NCI-H345 treated with DMSO at 0.1 percent for 48 hours (cell line): Measurements from ENCODE around the gene COLEC12.

Experiments used
- DNase-seq: peaks from one replicate; lab custom pipeline; 2025; ENCODE audit not compliant: unreplicated experiment; lab: John Stamatoyannopoulos, UW

Gene COLEC12

DNA sequence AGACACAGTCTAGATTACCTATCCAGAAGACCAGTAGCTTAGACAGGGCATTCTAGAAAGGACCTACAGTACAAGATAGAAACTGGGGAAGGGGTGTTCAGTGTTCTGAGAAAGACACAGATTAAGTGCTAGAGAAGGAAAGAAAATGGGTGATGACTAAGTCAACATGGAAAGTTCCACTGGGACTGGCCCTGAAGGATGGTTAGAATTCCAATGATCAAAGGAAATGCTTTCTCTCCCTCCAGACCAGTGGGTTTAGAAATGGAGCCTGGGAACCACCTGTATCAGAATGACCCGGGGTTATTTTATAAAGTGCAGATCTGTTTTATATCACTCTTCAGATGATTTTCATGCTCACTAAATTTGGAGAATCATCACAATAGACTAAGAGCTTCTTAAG is 5.8 kb upstream of the COLEC12 start:
- DNase-seq: no peak

DNA sequence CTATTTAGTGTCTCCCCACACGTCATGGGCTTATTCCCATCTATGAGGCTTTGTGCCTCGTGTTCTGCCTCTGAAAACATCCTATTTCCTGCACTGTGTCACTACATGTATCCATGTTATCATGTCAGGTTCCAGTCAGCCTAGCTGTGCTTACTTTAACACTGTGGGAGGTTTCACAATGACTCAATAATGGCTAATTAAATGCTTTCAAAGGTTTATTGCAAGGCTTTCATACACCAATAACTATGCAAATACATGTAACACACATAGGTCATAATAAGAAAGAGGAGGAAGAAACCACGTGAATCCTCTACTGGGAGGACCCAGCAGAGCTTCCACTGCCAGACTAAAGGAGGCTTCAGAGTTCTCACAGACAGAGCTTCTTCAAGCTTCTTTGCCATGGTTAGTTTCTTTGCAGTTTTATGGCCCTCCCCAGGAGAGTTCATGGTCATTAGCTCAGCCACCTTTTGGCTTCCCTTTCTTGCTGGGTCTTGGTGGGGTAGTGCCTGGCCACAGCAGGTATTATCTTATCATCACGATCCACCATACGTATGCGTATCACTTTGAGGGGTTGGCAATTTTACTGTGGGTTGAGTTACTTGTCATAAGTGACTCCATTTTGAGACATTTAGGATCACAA is 5.1 kb upstream of the COLEC12 start:
- no peak for DNase-seq

DNA sequence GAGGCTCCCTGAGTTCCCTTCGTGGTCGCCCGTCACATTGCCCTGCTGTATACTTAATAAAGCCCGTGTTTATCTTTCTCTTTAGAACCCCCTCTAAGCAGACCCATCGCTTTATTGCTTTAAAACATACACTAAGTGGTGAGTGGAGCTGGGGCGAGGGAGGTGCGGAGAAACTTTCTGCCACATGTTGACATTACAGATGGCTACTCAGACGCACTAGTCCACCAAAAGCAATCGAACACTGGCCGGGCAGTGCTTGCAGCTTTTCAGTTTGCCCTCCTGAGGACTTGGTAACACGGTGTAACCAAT is 859 bp upstream of the COLEC12 start:
- no peak for DNase-seq

DNA sequence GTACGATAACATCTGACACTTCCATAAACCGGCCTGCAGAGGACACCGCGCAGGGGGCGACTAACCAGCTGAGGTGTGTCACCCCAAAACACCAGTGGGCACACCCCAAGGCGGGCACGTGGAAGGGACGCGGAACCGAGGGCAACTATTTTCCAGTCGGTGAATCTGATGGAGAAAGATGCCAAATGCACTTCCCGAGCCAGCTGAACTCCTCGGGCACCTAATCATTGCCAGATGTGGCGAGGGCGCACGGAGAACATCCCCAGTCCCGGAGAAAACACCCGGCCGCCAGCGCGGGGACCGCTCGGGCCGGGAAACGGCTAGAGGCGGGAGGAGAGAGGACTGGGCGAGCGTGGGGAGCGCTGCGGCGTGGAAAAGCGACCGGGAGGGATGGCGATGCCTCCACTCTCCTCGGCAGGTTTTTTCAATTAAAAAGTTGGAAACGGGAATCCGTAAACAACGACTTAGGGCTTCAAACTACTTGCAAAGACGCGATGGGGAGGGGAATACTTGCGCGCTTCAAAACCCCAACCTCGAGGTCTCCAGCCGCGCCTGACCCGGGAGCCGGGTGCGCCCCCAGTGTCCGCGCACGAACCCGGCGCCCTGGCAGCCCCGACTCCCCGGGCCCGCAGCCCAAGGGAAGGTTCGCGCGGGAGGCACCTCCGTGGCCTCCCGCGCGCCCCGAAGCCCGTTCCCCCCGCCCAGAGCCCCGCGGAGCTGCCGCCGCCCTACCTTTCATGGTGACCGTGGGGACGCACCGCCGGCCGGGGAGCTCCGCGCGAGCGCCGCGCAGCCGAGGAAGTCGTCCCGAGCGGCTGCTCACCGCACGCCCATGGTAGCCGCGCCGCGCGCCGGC is 497 bp downstream of the COLEC12 start:
- no peak for DNase-seq

DNA sequence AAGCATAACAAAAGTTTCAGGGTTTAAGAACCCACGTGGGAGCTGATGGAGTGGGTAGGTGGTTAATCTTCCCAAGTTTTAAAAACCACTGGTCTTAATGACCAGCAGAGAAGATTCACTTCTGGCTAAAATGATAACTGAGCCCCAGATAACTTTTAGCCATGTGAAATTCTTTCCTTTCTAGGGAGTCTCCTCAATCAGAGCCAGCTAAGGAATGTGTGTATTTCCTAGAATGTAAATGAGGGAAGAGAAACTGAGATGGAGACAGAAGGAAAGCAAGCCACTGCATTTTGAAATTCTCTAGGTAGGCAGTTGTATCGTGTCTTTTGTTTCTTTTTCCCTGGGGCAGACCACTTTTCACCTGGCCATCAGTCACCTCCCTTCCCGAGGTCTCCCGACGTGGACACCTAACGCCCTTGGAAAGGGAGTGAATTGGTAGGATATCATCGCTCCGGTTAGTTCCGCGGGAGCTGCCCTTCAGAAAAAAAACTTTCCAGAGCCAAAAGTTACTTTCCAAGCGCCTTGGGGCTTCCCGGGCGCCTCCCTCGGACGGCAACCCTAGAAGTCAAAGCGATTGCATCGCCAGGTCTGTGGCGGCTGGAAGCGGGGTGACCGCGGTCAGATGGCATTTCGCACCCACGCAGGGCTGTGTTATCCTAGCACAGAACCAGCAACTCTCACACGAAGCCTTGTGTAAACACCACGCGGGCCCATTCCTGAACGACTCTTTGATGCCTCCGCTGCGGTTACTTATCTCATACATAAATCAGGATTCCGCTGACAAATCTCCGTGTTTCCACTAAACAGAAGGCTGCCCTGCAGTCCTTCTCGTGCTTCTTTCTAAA is 1.3 kb downstream of the COLEC12 start:
- no peak for DNase-seq

DNA sequence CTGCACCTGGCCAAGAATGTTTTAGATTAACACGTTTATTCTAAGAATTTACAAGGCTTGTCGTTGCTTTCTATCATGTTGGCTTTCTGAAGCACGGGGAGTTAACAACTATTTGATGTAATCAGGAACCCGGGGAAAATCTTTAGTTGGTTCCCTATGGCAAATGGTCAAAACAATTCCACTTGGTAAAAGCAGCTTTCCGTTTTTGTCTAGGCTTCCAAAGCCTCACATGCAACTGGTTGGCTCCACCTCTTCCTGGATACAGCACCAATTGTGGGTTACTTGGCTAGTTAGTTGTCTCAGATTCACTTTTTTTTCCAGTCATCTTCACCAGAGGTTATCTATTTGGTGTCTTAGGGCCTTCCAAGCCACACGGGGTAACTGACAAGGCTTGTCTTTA is 2.8 kb downstream of the COLEC12 start:
- DNase-seq: no peak

DNA sequence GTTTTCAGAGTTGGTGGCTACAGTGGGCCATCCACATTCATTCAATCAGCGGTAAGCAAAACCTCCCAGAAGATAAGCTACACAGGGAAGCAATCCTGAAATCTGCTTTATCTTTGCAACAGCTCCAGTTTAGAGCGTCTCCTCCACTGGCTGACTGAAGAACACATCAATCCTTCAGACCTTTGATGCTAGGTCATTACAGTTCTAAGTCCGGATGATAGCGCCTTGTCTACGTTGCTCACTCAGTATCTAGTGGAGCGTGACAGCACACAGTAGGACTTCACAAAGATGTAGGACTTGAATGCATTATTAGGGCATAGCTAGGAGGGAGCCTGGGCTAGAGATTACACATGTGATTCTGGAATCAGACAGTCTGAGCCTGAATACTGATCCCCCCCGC is 5.0 kb downstream of the COLEC12 start:
- no peak for DNase-seq

DNA sequence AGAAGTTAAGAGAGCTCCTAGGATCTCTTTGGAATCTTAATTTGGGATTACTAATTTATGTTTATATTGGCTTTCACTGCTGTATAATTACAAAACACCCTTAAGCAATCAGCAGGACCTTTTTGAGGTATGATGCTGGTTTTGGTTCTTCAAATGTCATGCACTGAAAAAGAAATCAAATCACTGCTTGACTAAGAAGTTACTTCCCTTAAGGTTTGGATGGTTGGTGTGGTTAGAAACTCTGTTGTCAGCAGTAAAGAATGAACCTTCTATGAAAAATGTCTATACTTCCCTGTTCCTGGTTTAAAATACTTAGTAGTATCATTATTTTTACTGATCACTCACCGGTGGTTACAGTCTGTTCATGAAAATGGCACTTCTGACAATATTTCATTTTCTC is 5.5 kb downstream of the COLEC12 start:
- DNase-seq: no peak

DNA sequence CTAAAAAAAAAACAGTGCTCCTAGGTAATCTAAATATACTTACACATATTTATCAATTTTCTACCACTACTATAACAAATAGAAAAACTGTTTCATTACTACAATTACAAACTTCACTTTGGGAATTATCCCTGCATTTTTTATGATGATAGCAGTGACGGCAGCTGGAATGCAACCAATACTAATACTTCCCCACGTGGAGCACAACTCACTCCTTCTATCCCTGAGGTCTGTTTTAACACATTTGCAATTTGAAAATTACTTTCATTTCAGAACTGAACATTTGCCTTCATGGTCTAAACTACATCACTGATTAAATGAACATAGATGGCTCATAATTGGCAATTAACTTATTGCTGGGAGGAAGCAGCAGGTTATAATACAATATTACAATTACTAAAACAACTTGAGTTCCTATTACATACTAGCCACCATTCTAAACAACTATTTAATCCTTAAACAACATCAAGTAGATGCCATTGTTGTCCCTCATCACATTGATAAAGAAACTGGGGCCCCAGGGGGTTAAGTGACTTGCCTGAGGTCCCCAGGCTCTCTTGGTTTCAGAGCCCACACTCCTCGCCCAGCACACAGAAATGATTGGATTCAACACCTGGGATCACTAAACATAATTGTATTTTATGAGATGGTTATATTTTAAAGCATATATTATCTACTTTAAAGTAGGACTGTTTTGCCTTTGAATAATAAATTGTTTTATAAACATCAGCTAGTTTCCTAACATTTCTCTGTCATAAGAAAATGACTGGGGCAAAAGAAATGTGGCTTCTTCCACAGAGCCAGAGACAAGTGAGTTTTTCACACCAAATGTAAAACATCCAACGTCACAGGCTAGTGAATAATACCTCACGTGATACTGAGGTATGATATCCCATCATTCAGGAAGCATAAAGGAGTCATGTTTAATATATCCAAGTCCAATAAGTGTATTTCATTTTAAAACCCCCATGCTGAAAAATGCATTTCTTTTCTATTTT is 6.2 kb downstream of the COLEC12 start:
- DNase-seq: no peak

DNA sequence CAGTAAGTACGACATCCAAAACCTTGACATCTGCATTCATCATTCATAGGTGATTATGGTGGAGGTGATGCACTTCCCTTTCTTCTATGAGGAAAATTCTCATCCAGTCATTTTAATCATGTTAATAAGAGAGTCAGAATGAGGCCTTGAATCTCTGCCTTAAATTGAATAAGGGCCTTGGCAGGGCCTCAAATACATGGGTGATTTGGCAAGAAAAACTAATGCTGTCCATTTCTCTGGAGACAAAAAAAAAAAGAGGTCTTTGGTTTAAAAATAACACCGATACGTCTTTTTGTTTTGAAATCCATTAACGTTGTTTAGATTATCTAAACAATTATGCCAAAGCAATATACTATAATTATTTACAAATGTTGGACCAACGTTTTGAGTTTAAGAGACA is 8.1 kb downstream of the COLEC12 start:
- no peak for DNase-seq

DNA sequence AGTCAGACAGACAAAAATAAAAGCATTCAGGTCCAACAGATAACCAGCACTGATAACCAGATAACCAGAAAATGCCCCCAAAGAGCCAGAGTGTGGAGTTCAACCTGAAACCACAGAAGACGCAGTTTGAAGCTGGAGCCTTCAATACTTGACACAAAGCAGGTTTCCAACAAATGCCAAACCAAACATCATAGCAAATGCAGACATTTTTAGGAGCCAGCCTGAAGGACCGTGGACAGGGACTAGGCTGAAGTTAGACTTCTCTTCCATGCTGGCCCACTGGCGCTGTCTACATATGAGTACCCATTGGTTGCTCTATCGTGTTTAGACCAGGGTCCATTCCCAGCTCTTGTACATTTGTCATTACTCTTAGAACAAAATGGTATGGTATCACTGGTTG is 9.9 kb downstream of the COLEC12 start:
- DNase-seq: no peak

DNA sequence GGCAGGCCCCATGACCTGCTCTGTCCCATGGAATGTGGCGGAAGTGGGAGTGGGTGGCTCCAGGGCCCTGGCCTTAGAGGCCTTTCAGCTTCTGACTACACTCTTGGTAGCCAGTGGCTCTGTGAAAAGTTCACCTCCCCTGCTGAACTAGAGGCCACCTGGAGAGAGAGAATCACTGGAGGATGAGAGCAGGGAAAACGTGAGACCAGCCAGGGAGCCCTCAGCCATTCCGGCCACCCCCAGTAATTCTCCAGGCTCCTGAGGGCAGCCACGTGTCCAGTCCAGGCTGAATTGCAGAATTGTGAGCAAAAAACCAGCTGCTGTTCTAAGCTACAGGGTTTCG is 10.5 kb downstream of the COLEC12 start:
- DNase-seq: no peak

DNA sequence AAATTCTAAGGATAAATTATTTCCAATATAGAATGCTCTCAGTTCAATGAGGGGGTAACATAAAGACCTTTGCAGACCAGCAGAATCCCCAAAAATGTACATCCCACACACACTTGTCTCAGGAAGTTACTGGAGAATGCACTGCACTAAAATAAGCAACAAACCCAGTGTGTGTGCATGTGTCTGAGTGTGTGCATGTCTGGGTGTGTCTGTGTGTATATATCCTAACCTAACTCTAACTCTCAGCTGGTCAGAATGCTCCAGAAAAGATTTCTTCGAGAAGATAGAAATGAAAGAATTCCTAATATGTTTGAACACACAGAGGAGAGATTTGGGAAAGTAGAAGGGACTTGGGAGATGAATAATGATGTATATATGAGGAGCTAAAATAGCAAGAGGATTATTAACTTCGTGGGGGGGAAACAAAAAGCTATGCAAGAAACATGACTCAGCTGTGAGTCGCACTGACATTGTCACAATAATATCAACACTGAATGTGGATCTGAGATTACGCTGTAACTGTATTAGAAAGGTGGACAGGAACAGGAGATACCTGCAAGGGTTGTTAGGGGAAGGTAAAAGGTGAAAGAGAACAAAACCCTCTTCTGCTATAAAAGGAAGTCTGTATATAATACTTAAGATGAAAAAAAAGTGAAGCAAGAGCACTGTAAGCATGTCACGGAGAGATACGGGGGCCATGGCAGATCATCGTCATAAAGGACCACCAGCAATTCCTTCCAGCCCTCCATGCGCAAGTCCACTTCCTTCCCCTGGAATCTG is 11.1 kb downstream of the COLEC12 start:
- DNase-seq: no peak

DNA sequence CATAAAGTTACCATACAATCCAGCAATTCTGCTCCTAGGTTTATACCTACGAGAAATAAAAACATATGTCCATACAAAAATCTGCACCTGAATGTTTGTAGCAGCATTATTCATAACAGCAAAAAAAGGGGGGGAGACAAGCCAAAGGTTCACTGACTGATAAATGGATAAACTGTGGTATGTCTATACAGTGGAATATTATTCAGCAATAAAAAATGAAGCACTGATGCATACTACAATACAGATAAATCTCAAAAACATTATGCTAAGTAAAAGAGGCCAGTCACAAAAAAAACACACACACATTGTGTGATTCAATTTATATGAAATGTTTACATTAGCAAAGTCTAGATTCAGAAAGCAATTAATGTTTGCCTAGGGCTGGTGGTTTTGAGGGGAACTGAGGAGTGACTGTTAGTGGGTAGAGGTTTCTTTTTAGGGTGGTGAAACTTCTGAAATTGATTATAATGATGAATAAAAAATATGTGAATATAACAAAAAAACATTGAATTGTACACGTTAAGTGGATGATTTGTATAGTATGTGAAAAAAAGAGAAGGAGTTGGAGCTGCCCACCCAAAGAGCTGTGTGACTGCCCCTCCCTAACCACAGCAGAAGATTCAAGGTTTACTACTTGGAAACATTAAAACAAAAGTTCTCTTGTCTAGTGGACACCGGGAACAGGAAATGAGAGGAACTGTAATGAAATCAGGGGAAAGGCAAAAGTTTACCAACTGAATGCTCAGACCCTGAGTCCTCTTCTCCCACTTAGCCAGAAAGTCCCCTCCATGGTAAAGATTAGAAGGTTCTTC is 13.4 kb downstream of the COLEC12 start:
- DNase-seq: no peak

DNA sequence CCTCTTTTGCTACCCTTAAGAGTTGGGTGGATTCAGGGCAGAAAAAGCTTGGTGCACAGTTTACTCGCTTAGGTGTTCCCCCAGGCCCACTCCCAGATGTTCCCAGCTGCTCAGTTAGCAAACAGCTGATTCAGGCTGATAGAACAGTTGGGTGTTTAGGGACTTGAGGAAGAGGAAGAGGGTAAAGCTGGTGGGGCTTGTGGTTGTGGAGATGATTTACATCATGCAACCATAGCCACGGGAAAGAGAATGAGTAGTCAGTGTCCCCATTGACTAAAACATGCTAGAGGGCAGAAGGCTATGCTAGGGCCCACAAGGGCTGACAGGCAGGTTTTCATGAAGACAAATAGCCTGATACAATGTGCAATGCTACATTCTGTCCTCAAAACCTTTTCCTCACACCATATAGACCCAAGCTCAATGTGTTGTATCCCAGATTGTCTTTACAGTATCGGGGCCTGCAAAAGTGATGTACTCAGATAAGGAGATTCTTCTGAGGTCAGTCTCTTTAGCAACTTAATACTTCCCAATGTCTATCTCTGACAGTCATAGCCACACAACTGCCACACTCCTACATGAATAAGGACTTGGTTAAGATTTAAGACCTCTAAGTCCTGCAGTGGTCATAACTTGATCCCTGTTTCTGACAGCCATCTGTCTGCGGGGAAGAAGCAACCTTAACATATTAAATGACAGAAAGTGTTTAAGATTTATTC is 15.6 kb downstream of the COLEC12 start:
- DNase-seq: no peak

DNA sequence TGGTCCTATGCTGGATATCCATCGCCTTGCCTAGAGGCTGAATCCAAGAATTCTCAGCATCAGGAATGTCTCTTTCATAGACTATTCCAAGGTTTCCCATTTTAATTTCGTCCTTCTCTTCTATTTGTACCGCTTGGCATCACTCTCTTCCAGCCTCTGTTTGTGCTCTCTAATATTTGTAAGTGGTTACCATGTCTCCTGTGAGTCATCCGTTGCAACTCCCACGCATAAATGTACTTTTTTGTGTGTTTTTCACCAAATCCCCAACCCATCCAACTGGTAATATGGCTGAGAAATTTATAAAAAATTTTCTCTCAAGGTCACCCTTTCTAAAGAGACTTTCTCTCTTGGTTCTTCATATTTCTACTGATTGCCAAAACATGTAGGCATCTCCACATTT is 21.8 kb downstream of the COLEC12 start:
- DNase-seq: no peak

DNA sequence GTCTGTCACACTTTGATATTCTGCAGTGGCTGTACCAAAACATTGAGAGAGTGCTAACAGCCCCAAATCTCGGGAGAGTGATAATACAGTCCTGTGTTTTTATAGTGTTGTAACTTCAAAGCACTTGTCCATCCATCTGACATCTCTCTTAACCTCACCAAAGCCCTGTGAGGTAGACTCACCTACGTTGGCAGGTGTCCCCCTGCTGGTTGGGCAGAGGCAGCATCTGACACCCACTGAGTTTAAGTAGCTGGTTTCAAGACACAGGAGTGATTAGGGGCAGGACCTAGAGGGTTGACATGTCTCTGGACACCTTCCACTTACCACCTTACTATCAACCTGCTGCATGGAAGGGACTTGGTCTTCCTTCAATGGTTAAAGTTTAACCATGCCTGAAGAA is 22.9 kb downstream of the COLEC12 start:
- DNase-seq: no peak

DNA sequence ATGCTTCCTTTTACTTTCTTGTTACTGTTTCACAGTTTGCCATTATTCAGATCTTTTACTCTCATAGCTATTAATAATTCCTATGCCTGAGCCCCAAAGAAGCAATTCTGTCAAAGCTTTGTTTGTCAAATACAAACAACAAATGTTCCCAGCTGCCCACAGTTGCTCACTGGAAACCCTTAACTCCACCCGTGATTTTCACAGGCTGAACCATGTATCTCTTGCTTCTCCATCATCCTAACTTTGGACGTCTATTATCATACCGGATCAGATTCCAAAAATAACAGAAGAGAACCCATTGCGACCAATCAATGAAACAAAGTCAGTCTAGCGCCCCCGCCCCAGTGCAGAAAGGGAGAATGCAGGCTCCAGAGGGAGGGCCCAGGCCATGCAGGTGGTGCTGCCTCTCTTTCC is 24.2 kb downstream of the COLEC12 start:
- no peak for DNase-seq
